OCI-LY1 (cell line): ENCODE measurements around the gene IRAK3.

Experiments
- H2AFZ ChIP-seq: fragments of 200-600 bp; sonication (generic), shearing (Covaris generic); 2 replicates; pipeline ENCODE4 v1.6.0; 2014; ENCODE audit warnings: antibody characterized with exemption, mild to moderate bottlenecking, low read length
- H3F3A ChIP-seq: fragments of 200-600 bp; sonication (generic), shearing (Covaris generic); 2 replicates; pipeline ENCODE4 v1.6.0; 2014; ENCODE audit warnings: mild to moderate bottlenecking, antibody characterized with exemption, low read length, moderate library complexity; ENCODE audit not compliant: insufficient read depth
- H3K27ac ChIP-seq: fragments of 200-600 bp; sonication (generic); 2 replicates; pipeline ENCODE4 v1.5.1; 2014; ENCODE audit warnings: low read length, mixed run types, mild to moderate bottlenecking, low read depth; ENCODE audit not compliant: poor library complexity, severe bottlenecking
- H3K27me3 ChIP-seq: fragments of 200-600 bp; sonication (generic); 2 replicates; pipeline ENCODE4 v1.6.0; 2014; ENCODE audit warnings: antibody characterized with exemption, mild to moderate bottlenecking, low read length, moderate library complexity; ENCODE audit not compliant: insufficient read depth
- H3K36me3 ChIP-seq: fragments of 200-600 bp; sonication (generic); 2 replicates; pipeline ENCODE4 v1.6.1; 2014; ENCODE audit warnings: mild to moderate bottlenecking, antibody characterized with exemption, low read length, moderate library complexity, mixed read lengths; ENCODE audit not compliant: insufficient read depth
- H3K4me1 ChIP-seq: fragments of 200-600 bp; sonication (generic); 2 replicates; pipeline ENCODE4 v1.5.1; 2014; ENCODE audit warnings: mild to moderate bottlenecking, low read length, moderate library complexity; ENCODE audit not compliant: insufficient read depth, severe bottlenecking
- H3K4me2 ChIP-seq: fragments of 200-600 bp; sonication (generic), shearing (Covaris generic); 2 replicates; pipeline ENCODE4 v1.6.1; 2014; ENCODE audit warnings: low read length
- H3K4me3 ChIP-seq: fragments of 200-600 bp; sonication (generic); 2 replicates; pipeline ENCODE4 v1.5.1; 2014; ENCODE audit warnings: low read length, low read depth, mild to moderate bottlenecking, mixed read lengths; ENCODE audit not compliant: poor library complexity, severe bottlenecking
- H3K79me2 ChIP-seq: fragments of 200-600 bp; shearing (Covaris generic); 2 replicates; pipeline ENCODE4 v1.6.1; 2016; ENCODE audit warnings: mixed run types, low read length, mixed read lengths; ENCODE audit not compliant: insufficient read depth
- H3K9ac ChIP-seq: fragments of 200-600 bp; sonication (generic), shearing (Covaris generic); 2 replicates; pipeline ENCODE4 v1.6.1; 2014; ENCODE audit warnings: mild to moderate bottlenecking, low read length, mixed read lengths
- H3K9me2 ChIP-seq: fragments of 200-600 bp; sonication (generic), shearing (Covaris generic); 2 replicates; pipeline ENCODE4 v1.6.1; 2014; ENCODE audit warnings: low read depth, mild to moderate bottlenecking, low read length, mixed read lengths
- H3K9me3 ChIP-seq: fragments of 200-600 bp; shearing (Covaris generic); 2 replicates; pipeline ENCODE4 v1.6.1; 2014; ENCODE audit warnings: low read length, mixed read lengths
- H4K20me1 ChIP-seq: fragments of 200-600 bp; sonication (generic), shearing (Covaris generic); 2 replicates; pipeline ENCODE4 v1.6.0; 2016; ENCODE audit warnings: mild to moderate bottlenecking, low read length; ENCODE audit not compliant: insufficient read depth
- CTCF ChIP-seq: fragments of 200-600 bp; sonication (generic), shearing (Covaris generic); IDR thresholded peaks from 2 replicates; pipeline ENCODE4 v1.5.1; 2017; ENCODE audit warnings: mild to moderate bottlenecking, antibody characterized with exemption, low read length, moderate library complexity, mixed read lengths
- EZH2 ChIP-seq: fragments of 200-600 bp; sonication (generic), shearing (Covaris generic); IDR thresholded peaks from 2 replicates; pipeline ENCODE4 v1.8.0; 2017; ENCODE audit warnings: borderline replicate concordance, mixed run types, mild to moderate bottlenecking, antibody characterized with exemption, low read length, moderate library complexity, mixed read lengths

Gene IRAK3

GRCh38 chr12:66282244-66282643 lies 93.2 kb downstream of the IRAK3 start:
- Histone ChIP-seq H3K36me3 (no peaks in the 10 kb centered on the region), H3K27me3 (no peaks in the 10 kb centered on the region), H3K27ac (no peak overlapping the region), H3K4me2 (no peak overlapping the region), H3K9me2 (no peaks in the 10 kb centered on the region), H3K9ac (no peak overlapping the region), H3K4me1 (no peaks in the 10 kb centered on the region), H3K9me3 (no peaks in the 10 kb centered on the region), H4K20me1 (no peaks in the 10 kb centered on the region), H2AFZ (no peak overlapping the region), H3F3A (no peaks in the 10 kb centered on the region), H3K79me2 (no peaks in the 10 kb centered on the region), H3K4me3 (no peak overlapping the region)
- no peak for TF ChIP-seq EZH2
- no peak for TF ChIP-seq CTCF

DNA sequence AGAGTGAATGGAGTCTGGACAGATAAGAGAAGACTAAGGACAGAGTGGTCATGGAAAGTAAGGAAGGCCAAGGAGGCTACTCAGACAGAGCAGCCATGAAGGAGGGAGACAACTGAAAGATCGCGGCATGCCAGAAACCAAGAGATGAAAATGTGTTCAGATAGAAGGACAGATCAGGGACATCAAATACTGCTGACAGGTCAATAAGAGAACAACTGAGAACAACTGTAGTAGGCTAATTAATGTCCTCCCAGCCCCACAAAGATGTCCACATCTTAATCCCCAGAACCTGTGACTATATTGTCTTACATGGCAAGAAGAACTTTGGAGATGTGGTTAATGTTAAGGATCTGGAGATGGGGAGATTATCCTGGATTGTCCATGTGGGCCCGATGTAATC lies 98.3 kb downstream of the IRAK3 start:
- H3K9me2 ChIP-seq = no peaks in the 10 kb centered on the region
- H3K4me2 ChIP-seq = no peak overlapping the region
- H3K36me3 ChIP-seq = no peaks in the 10 kb centered on the region
- H3K9me3 ChIP-seq = no peaks in the 10 kb centered on the region
- no peak overlapping the region for H3K27ac ChIP-seq
- H3K27me3 ChIP-seq = no peaks in the 10 kb centered on the region
- TF ChIP-seq CTCF (no peak), EZH2 (no peak)
- H3K79me2 ChIP-seq = no peaks in the 10 kb centered on the region
- H2AFZ ChIP-seq = no peak overlapping the region
- no peak overlapping the region for H3K4me3 ChIP-seq
- H3K4me1 ChIP-seq = no peaks in the 10 kb centered on the region
- no peaks in the 10 kb centered on the region for H3F3A ChIP-seq
- no peak overlapping the region for H3K9ac ChIP-seq
- no peaks in the 10 kb centered on the region for H4K20me1 ChIP-seq

DNA sequence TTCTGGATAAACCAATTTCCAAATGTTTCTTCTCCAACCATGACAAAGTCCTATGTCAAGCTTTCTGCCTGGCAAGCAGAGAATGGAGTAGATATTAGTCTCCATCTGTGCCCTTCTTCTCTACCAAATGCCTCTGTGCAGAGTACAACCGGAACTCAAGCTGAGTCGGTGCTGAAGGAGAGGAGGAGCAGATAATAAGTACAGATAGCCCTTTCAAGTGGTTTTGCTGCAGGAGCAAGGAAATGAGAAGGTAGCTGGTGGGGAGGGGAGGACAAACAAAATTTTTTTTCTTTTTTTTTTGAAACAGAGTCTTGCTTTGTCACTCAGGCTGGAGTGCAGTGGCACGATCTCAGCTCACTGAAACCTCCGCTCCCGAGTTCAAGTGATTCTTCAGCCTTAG lies 99.1 kb downstream of the IRAK3 start:
- Histone ChIP-seq H2AFZ (no peak overlapping the region), H3K9me3 (no peaks in the 10 kb centered on the region), H3K4me3 (no peak overlapping the region), H3F3A (no peaks in the 10 kb centered on the region), H3K27ac (no peak overlapping the region), H3K9me2 (no peaks in the 10 kb centered on the region), H3K4me1 (no peaks in the 10 kb centered on the region), H3K79me2 (no peaks in the 10 kb centered on the region), H3K36me3 (no peaks in the 10 kb centered on the region), H3K9ac (no peak overlapping the region), H4K20me1 (no peaks in the 10 kb centered on the region), H3K4me2 (no peak overlapping the region), H3K27me3 (no peaks in the 10 kb centered on the region)
- TF ChIP-seq CTCF (no peak), EZH2 (no peak)
